ENCODE results near the gene RNASEH1. TPM values are rescaled to one million over a fixed set of nuclear protein-coding genes. Genes with fewer than 3 reads are reported as not detected.

RNASEH1 gene
- total and polyA plus RNA-seq, 2 of the 8 experiments (the other 6 are each of a cell fraction or from before 2014, with no cell fraction given), result 11.7 to 42.7 TPM

DNA sequence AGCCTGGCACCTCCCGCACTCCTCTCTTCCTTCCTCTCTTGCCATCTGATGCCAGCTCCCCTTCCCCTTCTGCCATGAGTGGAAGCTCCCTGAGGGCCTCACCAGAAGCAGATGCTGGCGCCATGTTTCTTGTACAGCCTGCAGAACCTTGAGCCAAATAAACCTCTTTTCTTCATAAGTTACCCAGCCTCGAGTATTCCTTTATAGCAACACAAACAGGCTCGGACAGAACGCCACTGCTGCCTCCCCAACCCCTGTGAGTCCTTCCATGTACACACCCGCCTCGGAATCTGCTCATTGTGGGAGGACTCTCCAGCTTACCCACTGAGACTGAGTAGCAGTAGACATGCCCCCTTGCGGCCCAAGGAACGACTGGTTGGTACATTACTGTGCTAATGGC, 8.7 kb upstream of the RNASEH1 start:
- H4K5ac ChIP-seq (ENCODE audit: insufficient read length, low read depth, low read length), result no peak overlapping the region
- FAIRE-seq (no peak), DNase-seq (ENCODE audit: low read depth in 1 of 2, low spot score in 2 of 2) (no peak)
- no peak overlapping the region for H3K23ac ChIP-seq (ENCODE audit: insufficient read length)
- no peak overlapping the region for H3K4me3 ChIP-seq (ENCODE audit: extremely low read depth in 1 of 4, insufficient read depth in 2 of 4, low read depth in 3 of 4, low read length in 4 of 4)
- H2BK20ac ChIP-seq (ENCODE audit: low read length), result no peak overlapping the region
- no peak overlapping the region for H2BK5ac ChIP-seq (ENCODE audit: low read depth, low read length)
- H3K4me2 ChIP-seq (ENCODE audit: insufficient read depth in 1 of 2, low read depth in 2 of 2, low read length in 2 of 2), result no peak overlapping the region
- H3K14ac ChIP-seq (ENCODE audit: insufficient read length), result no peak overlapping the region
- no peak overlapping the region for H3K18ac ChIP-seq (ENCODE audit: extremely low read depth, low read length)
- H3K79me2 ChIP-seq (ENCODE audit: control insufficient read depth in 1 of 2, insufficient read depth in 2 of 2, low read length in 2 of 2), result no peaks in the 10 kb centered on the region
- no peak overlapping the region for H2BK15ac ChIP-seq (ENCODE audit: low read length)
- no peak overlapping the region for H2AK5ac ChIP-seq (ENCODE audit: low read depth, low read length)
- H2AFZ ChIP-seq (ENCODE audit: low read length), result no peak overlapping the region
- no peaks in the 10 kb centered on the region for H3K4me1 ChIP-seq (replicated peaks in 1 of 4; ENCODE audit: control insufficient read depth in 3 of 4, insufficient read depth in 4 of 4, low read length in 3 of 4)
- H4K91ac ChIP-seq (replicated peaks; ENCODE audit: insufficient read length, low read length), result no peak overlapping the region
- no peak overlapping the region for H3K9ac ChIP-seq (replicated peaks in 1 of 4; ENCODE audit: extremely low read depth in 1 of 4, low read depth in 3 of 4, low read length in 3 of 4)
- H3K36me3 ChIP-seq (ENCODE audit: control insufficient read depth in 2 of 4, insufficient read depth in 4 of 4, low read length in 3 of 4), result no peaks in the 10 kb centered on the region
- no peaks in the 10 kb centered on the region; the same call in 1 of the 2 replicates for H3K79me1 ChIP-seq (ENCODE audit: low read depth, low read length)
- no peak overlapping the region for H3K27ac ChIP-seq (ENCODE audit: low read depth, low read length)
- WGBS, 2 experiments (ENCODE audit: extremely low coverage in 1 of 2, insufficient coverage in 1 of 2, insufficient read length in 1 of 2, insufficient replicate concordance in 2 of 2, low coverage in 1 of 2, low lambda C conversion rate in 2 of 2, missing lambda C conversion rate in 1 of 2), result 93% methylated on average over 9 of the region's 9 CpGs; no CpG with 5 or more reads in 1 of the 2 experiments
- no peaks in the 10 kb centered on the region for H3K9me3 ChIP-seq (ENCODE audit: insufficient read depth in 2 of 2, low read depth in 1 of 2, low read length in 1 of 2)
- POLR2A ChIA-PET (ENCODE audit: partially characterized antibody), result interaction anchor here (1.6 to 19.5 kb wide), 2 partner anchors 9 to 14 kb away, joined by 5 to 373 read pairs; partner anchors contain the start of genes RNASEH1 and RPS7
- no peak overlapping the region for H2BK12ac ChIP-seq (ENCODE audit: low read depth, low read length)
- H2BK120ac ChIP-seq (replicated peaks; ENCODE audit: low read depth, low read length), result no peak overlapping the region
- no peak overlapping the region for H4K8ac ChIP-seq (ENCODE audit: extremely low read depth, insufficient read depth, low read length)
- no peaks in the 10 kb centered on the region for H3K27me3 ChIP-seq (replicated peaks in 1 of 4; ENCODE audit: control insufficient read depth in 3 of 4, extremely low read depth in 1 of 4, insufficient read depth in 3 of 4, low read length in 3 of 4)
- H3K23me2 ChIP-seq (ENCODE audit: low read depth, low read length), result no peaks in the 10 kb centered on the region
- H3K4ac ChIP-seq (replicated peaks; ENCODE audit: insufficient read length, low read depth, low read length), result no peak overlapping the region
- CTCF ChIA-PET (ENCODE audit: partially characterized antibody), result no interaction called here
- H4K20me1 ChIP-seq (replicated peaks in 1 of 2; ENCODE audit: control insufficient read depth in 1 of 2, insufficient read depth in 2 of 2, low read length in 2 of 2), result peaks cover 0 to 2% of the 10 kb centered on the region in 2 experiments
- no peak overlapping the region for H3K56ac ChIP-seq (replicated peaks; ENCODE audit: insufficient read length, low read depth, low read length)
- TF ChIP-seq SP2 (IDR thresholded peaks at IDR 0.05; ENCODE audit: low read length), result no peak
- TF ChIP-seq, protein P1, sequence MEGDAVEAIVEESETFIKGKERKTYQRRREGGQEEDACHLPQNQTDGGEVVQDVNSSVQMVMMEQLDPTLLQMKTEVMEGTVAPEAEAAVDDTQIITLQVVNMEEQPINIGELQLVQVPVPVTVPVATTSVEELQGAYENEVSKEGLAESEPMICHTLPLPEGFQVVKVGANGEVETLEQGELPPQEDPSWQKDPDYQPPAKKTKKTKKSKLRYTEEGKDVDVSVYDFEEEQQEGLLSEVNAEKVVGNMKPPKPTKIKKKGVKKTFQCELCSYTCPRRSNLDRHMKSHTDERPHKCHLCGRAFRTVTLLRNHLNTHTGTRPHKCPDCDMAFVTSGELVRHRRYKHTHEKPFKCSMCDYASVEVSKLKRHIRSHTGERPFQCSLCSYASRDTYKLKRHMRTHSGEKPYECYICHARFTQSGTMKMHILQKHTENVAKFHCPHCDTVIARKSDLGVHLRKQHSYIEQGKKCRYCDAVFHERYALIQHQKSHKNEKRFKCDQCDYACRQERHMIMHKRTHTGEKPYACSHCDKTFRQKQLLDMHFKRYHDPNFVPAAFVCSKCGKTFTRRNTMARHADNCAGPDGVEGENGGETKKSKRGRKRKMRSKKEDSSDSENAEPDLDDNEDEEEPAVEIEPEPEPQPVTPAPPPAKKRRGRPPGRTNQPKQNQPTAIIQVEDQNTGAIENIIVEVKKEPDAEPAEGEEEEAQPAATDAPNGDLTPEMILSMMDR (IDR thresholded peaks at IDR 0.05; ENCODE audit: control extremely low read depth in 1 of 3, insufficient read depth in 1 of 3, low read depth in 1 of 3, low read length in 3 of 3), result no peak
- no peak for TF ChIP-seq JUND (IDR thresholded peaks at IDR 0.05; ENCODE audit: low read length)
- no peak for TF ChIP-seq GABPA (IDR thresholded peaks at IDR 0.05; ENCODE audit: borderline replicate concordance, insufficient read depth, low read length)
- TF ChIP-seq SAP30 (IDR thresholded peaks at IDR 0.05; ENCODE audit: insufficient read depth, insufficient replicate concordance, low read length), result no peak
- TF ChIP-seq, protein P2, sequence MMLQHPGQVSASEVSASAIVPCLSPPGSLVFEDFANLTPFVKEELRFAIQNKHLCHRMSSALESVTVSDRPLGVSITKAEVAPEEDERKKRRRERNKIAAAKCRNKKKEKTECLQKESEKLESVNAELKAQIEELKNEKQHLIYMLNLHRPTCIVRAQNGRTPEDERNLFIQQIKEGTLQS (IDR thresholded peaks at IDR 0.05; ENCODE audit: insufficient read depth, low read depth, low read length), result no peak
- TF ChIP-seq SIN3A (conservative IDR thresholded peaks at IDR 0.05 in 1 of 2, IDR thresholded peaks at IDR 0.05 in 1 of 2; ENCODE audit: low read depth in 1 of 2, low read length in 2 of 2), result no peak
- no peak for TF ChIP-seq PHF8 (conservative IDR thresholded peaks at IDR 0.05; ENCODE audit: low read depth, low read length)
- TF ChIP-seq KDM4A (IDR thresholded peaks at IDR 0.05; ENCODE audit: low read depth, low read length, severe bottlenecking), result no peak
- no peak for TF ChIP-seq KDM1A (IDR thresholded peaks at IDR 0.05; ENCODE audit: borderline replicate concordance, low read length)

All from H1 (cell line).